Gastroesophageal sphincter (tissue), 4 donors: Measurements from ENCODE around the gene AGRN. TPM values are rescaled to one million over a fixed set of nuclear protein-coding genes. Genes with fewer than 3 reads are reported as not detected.

Experiments used
- ATAC-seq: fragments of 150-250 bp; one replicate; pipeline ENCODE4 v1.9.1; 2016; ENCODE audit warnings: mild to moderate bottlenecking, moderate library complexity
- H3K27ac ChIP-seq, 4 donors: fragments of 200-600 bp; sonication (generic) in 3 of 4; 1 replicate in 3 of 4; 2 replicates in 1 of 4; pipeline ENCODE4 v1.5.1; 2016 to 2019
- H3K27me3 ChIP-seq: fragments of 200-600 bp; sonication (generic); one replicate; pipeline ENCODE4 v1.5.1; 2019
- H3K36me3 ChIP-seq, 2 donors: fragments of 200-600 bp; sonication (generic); one replicate each; pipeline ENCODE4 v1.5.1; 2019; ENCODE audit warnings: control low read depth in 1 of 2
- H3K4me1 ChIP-seq, 3 donors: fragments of 200-600 bp; sonication (generic); 1 replicate in 2 of 3; 2 replicates in 1 of 3; pipeline ENCODE4 v1.5.1; 2016 to 2019; ENCODE audit warnings: control low read depth in 2 of 3
- H3K4me3 ChIP-seq, 2 donors: fragments of 200-600 bp; sonication (generic); one replicate each; pipeline ENCODE4 v1.5.1; 2019; ENCODE audit warnings: mild to moderate bottlenecking in 1 of 2, moderate library complexity in 1 of 2
- H3K9me3 ChIP-seq, 3 donors: fragments of 200-600 bp; sonication (generic); one replicate each; pipeline ENCODE4 v1.5.1; 2017 to 2019; ENCODE audit warnings: control low read depth in 2 of 3
- CTCF ChIP-seq, 4 experiments: fragments of 200-600 bp in 2 of 4; fragments of 450-650 bp in 2 of 4; sonication (generic) in 1 of 4; IDR thresholded peaks; one replicate each; pipeline ENCODE4 v1.5.1; 2017 to 2019; ENCODE audit warnings: antibody characterized with exemption in 4 of 4, mild to moderate bottlenecking in 2 of 4, moderate library complexity in 2 of 4
- EP300 ChIP-seq: sonication (generic); formaldehyde crosslinking; IDR thresholded peaks from one replicate; pipeline ENCODE4 v1.6.1; 2017; ENCODE audit warnings: antibody characterized with exemption, mild to moderate bottlenecking
- POLR2A ChIP-seq, 2 donors: fragments of 450-650 bp; IDR thresholded peaks; one replicate each; pipeline ENCODE4 v1.6.1; 2017; ENCODE audit warnings: antibody characterized with exemption in 2 of 2, mild to moderate bottlenecking in 2 of 2, moderate library complexity in 1 of 2
- POLR2AphosphoS5 ChIP-seq: sonication (generic); formaldehyde crosslinking; IDR thresholded peaks from one replicate; pipeline ENCODE4 v1.6.1; 2017; ENCODE audit warnings: antibody characterized with exemption
- WGBS, 2 donors: methylation state at CpG; one replicate each; pipeline ENCODE4 v1.1.5; 2018; ENCODE audit warnings: low coverage in 1 of 2; 5-methylcytosine and 5-hydroxymethylcytosine counted together
- total RNA-seq, 4 donors: library from RNA; depleted of rRNA; stranded (reverse); fragments of >200 nt; gene quantifications; one replicate each; pipeline ENCODE4 v1.1.0, GENCODE V29; 2016

Gene AGRN
- total RNA-seq, 4 donors from 2014 or later, result 18.0 to 33.6 (median 23.5) TPM

DNA sequence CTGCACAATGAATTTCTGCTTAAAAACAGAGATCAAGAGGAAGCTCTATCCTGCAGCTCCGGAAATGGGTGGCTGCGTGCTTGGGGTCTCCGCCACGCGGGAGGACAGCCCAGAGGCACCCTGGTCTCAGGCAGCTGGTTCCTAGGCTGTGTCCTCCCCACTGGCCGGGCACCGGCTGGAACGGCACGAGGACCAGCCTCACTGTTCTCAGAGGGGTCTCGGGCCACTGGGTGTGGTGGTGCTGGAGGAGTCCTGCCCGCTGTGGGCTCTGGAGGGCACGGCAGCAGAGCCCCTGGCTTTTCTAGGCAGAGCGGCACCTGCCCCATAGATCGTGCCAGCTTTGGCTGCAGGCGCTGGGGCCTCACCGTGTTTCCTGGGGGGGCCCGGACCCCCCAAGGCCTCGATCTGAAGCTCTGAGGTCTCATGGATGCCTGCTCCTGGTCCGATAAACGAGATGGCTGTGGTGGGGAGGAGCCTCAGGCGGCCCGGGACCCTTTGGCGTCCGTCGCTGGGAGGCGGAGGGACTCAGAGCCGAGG, 62.4 kb downstream of the AGRN start:
- no peak overlapping the region for H3K4me3 ChIP-seq
- H3K27me3 ChIP-seq, result peaks cover 4% of the 10 kb centered on the region
- no peak for ATAC-seq
- no peak overlapping the region for H3K27ac ChIP-seq
- peaks cover 0 to 25% of the 10 kb centered on the region in 2 donors for H3K36me3 ChIP-seq
- WGBS, 2 donors, result 100% methylated on average over 2 of the region's 27 CpGs; no CpG with 5 or more reads in 1 of the 2 donors
- TF ChIP-seq CTCF (IDR thresholded peaks at IDR 0.05) (no peak), POLR2AphosphoS5 (no peak), POLR2A (IDR thresholded peaks at IDR 0.05) (no peak), EP300 (no peak)
- no peaks in the 10 kb centered on the region for H3K9me3 ChIP-seq
- peaks cover 0 to 15% (median 12%) of the 10 kb centered on the region in 3 donors for H3K4me1 ChIP-seq

- peaks cover 4% of the 10 kb centered on the region for H3K27me3 ChIP-seq
- peaks cover 0 to 15% (median 12%) of the 10 kb centered on the region in 3 donors for H3K4me1 ChIP-seq
- TF ChIP-seq POLR2AphosphoS5, result no peak
- TF ChIP-seq EP300, result no peak
- TF ChIP-seq CTCF (IDR thresholded peaks at IDR 0.05), result no peak
- TF ChIP-seq POLR2A (IDR thresholded peaks at IDR 0.05), result no peak
- no peaks in the 10 kb centered on the region for H3K9me3 ChIP-seq
- no peak for ATAC-seq
- H3K27ac ChIP-seq, result no peak overlapping the region
- 96% methylated on average over 5 of the region's 40 CpGs; no CpG with 5 or more reads in 1 of the 2 donors for WGBS, 2 donors
- H3K36me3 ChIP-seq, result peaks cover 0 to 25% of the 10 kb centered on the region in 2 donors
- H3K4me3 ChIP-seq, result no peak overlapping the region
Observed at GRCh38 chr1:1082776-1083415, 63.0 kb downstream of the AGRN start.

DNA sequence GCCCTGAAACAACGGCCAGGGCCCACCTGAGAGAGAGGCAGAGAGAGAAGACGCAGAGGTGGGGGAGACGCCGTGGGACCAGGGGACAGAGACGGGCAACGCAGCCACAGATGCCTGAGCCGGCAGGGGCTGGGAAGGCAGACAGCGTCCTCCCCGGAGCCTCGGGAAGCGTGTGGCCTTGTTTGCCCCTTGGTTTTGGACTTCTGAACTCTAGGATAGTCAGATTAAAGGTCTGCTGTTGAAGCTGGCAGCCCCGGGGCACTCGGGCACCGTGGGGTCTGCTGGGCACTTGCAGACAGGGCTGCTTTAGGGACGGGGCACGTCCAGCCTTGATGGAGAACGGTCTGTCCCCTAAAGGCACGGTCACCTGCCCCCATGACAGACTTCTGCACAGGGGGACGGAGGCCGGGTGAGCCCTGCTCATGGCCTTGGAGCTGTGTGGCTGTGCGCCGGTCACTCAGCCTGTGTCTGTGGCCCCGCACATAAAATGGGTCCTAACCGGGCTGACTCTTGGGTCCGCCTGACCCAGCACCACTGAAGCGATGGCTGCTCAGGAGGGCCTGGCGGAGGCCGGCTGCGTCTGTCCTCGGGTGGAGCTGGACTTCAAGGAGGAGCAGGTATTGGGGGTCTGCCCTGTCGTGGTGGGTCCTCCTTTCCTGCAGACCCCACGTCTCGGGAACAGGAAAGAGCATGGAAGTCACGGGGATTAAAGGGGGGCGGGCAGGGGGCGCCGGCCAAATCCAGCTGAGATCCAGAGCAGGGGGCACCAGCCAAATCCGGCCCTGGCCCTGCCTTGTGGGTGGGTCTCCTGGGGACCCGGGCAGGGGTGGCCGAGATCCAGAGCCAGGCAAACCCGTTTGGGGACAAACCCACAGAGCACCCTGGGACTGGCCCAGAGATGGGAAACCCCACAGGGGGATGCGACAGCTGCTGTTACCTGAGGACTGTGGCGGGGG, 63.8 kb downstream of the AGRN start:
- H3K36me3 ChIP-seq, result peaks cover 0 to 25% of the 10 kb centered on the region in 2 donors
- 90 to 91% methylated on average over 2 to 8 of the region's 43 CpGs for WGBS, 2 donors
- no peak overlapping the region for H3K27ac ChIP-seq
- no peak overlapping the region for H3K4me3 ChIP-seq
- H3K27me3 ChIP-seq, result peaks cover 3% of the 10 kb centered on the region
- TF ChIP-seq CTCF (IDR thresholded peaks at IDR 0.05) (no peak), POLR2A (IDR thresholded peaks at IDR 0.05) (no peak), EP300 (no peak), POLR2AphosphoS5 (no peak)
- no peak for ATAC-seq
- H3K4me1 ChIP-seq, result peaks cover 0 to 15% (median 12%) of the 10 kb centered on the region in 3 donors
- no peaks in the 10 kb centered on the region for H3K9me3 ChIP-seq

DNA sequence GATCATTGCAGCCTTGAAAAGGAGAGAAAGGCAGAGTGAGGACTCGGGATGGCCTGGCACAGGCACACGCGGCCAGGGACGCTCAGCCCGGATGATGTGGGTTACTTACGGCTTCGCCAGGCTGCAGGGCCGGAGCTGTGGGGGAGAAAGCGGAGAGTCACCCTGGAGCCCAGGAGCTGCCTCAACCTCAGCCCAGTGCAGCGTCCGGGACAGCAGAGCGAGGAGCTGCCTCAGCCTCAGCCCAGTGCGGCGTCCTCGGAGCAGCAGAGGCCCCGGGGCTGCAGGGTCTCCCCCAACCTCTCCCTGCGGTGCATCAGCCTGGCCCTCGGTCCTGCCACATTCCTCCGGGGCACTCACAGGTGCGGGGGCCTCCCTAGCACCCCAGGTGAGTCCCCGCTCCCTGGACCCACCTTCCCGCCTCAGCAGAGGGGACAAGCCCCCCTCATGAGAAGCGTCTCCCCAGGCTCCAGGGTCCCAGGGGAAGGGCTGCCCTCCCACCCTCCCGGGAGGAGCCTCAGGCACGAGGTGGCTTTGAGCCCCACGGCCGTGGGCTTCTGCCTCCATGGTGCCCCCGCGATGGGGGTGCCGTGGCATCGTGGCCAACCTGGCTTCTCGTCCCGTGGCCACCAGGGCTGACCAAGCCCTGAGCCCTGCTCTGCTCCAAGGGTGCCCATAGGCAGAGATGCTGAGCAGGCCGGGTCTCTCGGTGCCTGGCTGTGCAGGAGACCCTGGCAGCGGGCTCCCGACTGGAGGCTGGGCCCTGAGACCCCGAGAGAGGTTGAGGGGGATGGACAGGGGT, 64.7 kb downstream of the AGRN start:
- Histone ChIP-seq H3K4me3 (no peak overlapping the region), H3K27ac (no peak overlapping the region), H3K36me3 (peaks cover 0 to 25% of the 10 kb centered on the region in 2 donors), H3K9me3 (no peaks in the 10 kb centered on the region), H3K27me3 (no peaks in the 10 kb centered on the region), H3K4me1 (peaks cover 0 to 10% (median 9%) of the 10 kb centered on the region in 3 donors)
- WGBS, 2 donors, result 80% methylated on average over 1 of the region's 38 CpGs; no CpG with 5 or more reads in 1 of the 2 donors
- ATAC-seq, result no peak
- no peak for TF ChIP-seq CTCF (IDR thresholded peaks at IDR 0.05)
- no peak for TF ChIP-seq POLR2AphosphoS5
- TF ChIP-seq EP300, result no peak
- TF ChIP-seq POLR2A (IDR thresholded peaks at IDR 0.05), result no peak
